CD4-positive, alpha-beta T cell treated with Interleukin-1 beta for 1 hour (primary cell): Measurements from ENCODE around the gene PLSCR4.
A peak's percentile ranks its signal among the peaks of the same experiment; 100 is the strongest.

Source experiments
- DNase-seq, 2 donors: peaks; one replicate each; pipeline ENCODE4 v3.0.0-alpha.2; 2020 to 2022

PLSCR4 gene

DNA sequence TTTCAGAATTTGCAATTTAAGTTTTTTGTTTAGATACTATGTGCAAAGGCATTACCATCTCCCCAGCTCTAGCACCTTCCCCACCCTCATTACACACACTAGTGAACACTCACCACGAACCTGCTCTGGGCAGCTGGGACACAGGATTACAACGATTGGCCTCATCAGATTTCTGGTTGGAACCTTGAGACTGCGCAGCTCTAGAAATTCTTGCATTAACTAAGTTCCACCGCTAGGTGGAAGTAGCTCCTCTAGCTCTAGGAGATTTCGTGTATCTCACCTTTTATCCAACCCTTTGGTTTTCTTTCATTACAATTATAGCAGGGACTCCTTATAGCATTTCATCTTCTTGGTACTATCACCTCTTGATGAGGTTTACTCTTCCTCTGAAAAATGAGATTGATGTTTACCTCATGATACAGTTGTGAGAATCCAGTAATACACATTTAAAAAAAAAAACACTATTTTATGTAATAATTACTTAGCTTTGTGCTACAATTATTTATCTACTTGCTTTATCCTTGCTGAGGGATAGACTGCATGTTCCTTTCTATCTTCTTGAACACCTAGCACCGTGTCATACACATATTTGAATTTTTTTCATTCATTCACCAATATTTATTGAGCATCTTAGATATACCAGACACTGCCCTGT lies 61.3 kb downstream of the PLSCR4 start:
- DNase-seq = peak in 1 of 2 donors; percentile 21

DNA sequence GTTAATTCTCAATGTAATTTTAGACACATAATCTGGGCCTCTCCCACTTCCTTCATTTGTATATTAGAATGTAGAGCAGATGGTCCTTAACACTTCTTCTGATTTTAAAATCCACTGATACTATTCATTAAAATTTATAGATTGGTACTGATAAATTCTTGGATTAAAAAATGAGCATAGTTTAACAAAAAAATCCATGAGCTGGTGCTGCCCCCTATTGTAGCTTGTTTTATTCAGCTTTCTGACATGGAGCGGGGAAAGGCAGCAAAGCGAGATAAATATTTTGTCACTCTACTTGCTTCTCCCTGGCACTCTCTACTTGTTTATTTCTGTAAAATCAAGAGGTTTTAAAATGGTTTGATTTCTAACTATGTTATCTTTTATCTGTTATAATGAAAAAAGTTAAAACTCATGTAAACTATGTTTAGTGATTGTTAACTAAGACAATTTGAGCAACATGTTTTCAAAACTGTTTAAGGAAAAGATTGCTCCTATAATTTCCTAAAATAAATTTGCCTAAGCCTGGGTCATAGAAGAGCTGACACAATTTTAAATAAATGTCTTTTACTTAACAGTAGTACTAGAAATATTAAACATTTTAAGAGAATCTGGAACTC lies 63.5 kb downstream of the PLSCR4 start:
- no peak for DNase-seq

DNA sequence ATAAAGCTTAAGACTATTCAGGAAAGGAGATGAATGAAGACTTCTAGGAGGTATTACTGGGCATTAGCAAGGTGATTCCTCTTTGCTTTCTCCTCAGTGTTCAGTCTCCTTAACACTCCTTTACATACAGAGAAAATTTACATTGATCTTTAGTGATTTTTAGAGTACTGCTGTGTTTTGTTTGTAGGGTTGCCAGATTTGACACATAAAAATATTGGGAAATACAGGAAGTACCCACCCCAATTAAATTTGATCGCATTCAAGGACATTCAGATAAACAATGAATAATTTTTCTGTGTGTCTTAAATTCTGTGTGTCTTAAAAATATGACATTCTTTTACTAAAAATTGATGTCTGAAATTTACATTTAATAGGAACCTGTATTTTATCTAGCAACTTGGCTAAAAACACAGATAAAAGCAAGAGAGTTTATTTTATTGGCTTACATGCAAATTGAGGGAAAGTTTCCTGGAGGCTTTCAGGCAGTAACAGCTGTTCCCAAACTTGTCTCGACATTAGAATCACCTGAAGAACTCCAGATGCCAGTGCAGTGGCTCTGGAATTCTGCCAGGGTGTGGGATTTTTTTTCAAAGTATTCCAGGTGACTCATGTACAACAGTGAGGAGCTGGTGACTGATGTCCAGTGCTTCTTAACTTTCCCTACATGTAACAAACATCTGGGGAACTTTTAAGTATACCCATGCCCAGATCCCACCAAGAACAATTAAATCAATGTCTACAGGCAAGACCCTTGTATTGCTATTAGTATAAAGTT lies 66.5 kb downstream of the PLSCR4 start:
- no peak for DNase-seq

DNA sequence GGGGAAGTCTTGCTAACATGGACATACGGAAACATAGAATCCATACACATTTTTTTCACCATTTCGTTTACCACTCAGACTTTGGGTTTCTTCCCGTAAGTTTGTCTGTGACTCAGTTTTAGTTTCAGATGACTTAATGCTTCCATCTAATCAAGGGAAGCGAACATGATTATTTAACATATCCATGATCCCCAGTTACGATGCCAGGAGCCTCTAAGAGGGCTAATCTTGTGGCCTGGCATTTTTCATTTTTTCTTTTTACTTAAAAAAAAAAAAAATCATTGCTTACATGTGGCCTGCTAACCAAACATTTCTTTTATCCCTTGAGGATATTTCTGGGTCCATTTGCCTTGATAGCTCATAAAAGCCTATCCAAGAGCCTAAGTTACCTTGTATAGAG lies 69.7 kb downstream of the PLSCR4 start:
- DNase-seq = no peak

DNA sequence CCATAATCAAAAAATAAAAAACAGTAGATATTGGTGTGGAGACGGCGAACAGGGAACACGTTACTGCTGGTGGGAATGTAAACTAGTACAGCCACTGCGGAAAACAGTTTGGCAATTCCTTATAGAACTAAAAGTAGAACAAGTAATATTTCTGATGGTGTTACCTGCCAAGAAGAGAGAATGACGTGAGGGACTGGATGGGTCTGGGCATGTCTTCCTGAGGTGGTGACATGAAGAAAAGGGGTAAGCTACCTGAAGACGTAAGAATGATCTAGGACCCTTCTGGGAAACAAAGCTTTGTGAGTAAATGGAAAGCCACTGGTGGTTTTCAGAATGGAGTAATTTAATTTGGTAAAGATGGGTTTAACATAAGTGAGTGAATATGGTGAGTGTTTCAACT lies 70.5 kb downstream of the PLSCR4 start:
- no peak for DNase-seq

DNA sequence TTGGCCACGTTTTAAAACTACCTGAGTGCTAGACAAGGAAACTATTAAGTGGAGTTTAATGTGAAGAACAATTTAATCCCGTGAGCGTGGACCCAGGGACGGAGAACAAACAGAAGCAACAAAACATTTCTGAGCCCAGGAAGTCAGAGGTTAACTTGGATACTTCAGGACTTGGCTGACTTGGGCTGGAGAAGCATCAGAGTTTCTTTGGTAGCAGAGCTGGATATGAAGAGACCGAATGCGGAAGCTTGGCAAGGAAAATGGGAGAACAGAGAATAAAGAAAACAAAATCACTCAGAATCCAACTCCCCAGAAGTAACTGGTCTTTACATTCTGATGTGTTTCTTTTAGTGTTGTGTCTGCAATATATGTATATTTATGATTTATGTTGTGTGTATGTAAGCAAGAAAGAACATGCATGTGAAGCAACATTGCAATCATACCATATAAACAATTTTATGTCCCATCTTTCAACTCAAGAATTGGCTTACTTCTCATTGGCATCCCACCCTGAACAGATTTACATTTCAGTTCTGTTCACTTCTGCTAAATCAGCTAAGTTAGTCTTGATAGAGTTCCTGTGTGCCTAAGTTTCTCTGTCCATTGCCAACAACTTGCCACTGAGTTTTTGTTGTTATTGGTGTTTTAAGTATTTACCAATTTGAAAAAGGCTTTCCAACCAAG lies 72.8 kb downstream of the PLSCR4 start:
- no peak for DNase-seq

DNA sequence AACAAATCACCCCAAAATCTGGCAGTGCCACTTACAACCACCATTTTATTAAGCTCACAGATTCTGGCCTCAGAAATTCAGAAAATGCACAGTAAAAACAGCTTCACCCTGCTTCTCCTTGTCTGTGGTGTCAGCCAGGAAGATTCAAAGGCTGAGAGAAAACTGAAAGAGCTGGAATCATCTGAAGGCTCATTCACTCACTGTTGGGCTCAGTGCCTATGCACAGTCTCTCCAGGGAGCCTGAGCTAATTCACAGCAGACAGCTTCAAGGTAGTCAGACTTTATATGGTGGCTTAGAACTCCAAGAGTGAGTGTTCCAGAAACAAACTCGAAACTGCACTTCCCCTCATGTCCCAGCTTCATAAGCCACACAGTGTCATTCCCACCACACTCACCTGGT lies 73.4 kb downstream of the PLSCR4 start:
- DNase-seq = no peak

GRCh38 chr3:146177072-146177471 lies 73.8 kb downstream of the PLSCR4 start:
- no peak for DNase-seq

DNA sequence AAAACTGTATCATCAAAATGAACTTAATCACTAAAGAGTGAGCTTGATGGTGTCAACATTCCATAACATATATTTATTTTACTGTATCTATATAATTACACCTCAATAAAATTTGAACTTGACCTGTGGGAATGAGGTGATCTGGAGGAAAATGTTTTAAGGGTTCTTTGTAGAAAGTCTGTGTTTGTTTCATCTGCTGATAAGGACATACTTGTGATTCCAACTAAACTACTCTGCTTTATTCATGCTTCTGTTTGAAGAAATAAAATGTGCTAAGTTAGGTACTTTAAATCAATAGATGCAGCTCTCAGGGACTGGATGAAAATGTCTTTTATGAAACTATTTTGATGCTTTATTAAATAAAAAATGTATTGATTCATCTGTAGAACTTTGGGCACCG lies 78.3 kb downstream of the PLSCR4 start:
- no peak for DNase-seq

- no peak for DNase-seq
Measured at GRCh38 chr3:146170591-146170990, 80.3 kb downstream of the PLSCR4 start.

DNA sequence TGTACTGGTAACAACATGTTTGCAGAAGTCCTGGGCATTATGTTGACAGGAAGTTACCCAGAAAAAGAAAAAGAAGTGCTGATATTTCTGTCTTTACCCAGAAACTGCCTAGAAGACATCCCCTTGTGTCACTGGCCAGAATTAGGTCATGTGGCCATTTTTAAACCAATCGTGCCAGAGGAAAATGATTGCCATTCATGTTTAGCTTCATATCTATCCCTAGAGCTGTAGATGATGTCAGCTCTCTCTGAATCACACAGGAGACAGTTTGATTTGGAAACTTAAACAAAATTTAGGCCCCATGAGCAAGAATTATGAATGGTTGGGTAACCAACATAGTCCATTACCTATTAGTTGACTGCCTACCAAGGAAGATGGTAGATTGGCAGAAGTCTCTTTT lies 81.0 kb downstream of the PLSCR4 start:
- no peak for DNase-seq

DNA sequence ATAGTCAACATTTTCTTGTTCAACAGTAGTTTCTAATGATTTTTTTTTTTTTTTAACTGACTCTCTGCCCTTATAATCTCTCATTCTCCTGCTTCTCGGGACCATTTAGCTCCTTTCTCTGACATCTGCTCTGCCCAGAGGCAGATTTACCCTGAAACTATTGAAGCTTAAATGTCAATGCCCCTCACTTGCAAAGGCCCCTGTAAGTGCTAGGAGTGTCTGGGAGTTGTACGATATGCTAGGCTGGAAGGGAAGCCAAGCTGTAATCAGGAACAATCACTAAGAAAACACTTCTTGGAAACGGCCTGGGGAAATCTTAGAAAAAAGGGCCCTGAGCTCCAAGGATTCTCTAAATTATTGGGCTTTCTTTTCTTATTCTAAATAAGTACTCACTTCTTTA lies 84.1 kb downstream of the PLSCR4 start:
- DNase-seq = no peak

DNA sequence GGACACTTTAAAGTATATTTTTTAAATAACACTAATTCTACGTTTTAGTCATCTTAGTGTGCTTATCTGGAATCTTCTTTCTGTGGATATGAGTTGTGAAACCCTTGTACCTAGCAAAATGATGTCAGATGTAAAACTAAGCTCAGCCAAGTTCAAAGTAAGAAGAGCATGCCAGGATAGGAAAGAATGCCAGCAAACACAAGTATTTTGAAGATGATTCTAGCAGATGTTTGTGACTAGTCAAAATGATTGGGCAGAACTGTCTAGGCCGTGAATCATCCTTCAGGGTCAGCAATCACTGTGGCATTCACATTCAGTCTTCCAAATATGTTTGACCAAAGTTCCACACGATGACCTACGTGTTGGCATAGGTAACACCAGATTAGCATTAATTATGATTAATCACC lies 84.5 kb downstream of the PLSCR4 start:
- DNase-seq = no peak

GRCh38 chr3:146165877-146166276 lies 85.0 kb downstream of the PLSCR4 start:
- DNase-seq = no peak

GRCh38 chr3:146164971-146165769 lies 85.7 kb downstream of the PLSCR4 start:
- no peak for DNase-seq

DNA sequence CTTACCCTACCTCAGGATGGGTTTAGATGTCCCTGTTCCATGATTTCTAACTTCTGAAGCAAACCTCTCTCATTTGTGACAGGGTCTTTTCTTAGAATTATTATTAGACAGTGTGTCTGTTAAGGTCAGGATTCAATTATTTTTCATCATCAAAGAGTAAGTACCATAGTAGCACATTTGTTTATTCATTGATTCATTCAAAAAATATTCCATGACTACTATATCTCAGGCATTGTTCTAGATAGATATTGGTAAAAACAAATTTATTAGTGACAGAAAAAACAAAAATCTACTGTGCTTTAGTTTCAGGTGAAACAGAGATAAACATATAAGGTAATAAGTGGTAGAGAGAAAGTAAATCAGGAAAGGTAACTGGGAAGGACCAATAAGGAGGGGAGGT lies 86.4 kb downstream of the PLSCR4 start:
- DNase-seq = no peak

- no peak for DNase-seq
Measured at GRCh38 chr3:146164071-146164470, 86.8 kb downstream of the PLSCR4 start.

- DNase-seq = no peak
Measured at GRCh38 chr3:146163584-146163983, 87.3 kb downstream of the PLSCR4 start.

DNA sequence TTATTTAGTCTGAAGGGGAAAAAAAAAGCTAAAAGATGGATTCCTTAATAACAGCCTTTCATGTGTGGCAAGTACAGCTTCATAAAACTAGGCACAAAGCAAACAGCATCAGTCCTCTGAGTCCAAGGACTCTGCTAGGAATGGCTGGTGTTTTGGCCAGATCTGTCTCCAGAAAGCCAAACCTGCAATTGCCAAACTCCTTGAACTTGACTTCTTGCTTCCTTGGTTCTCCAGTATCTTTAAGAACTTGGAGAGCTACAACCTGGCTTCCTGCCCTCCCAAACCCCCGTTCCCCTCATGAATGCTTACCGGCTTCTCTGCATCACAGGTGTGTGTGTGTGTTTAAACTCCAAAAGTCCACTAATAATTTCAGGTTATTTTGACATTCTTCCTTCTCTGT lies 88.3 kb downstream of the PLSCR4 start:
- no peak for DNase-seq

- DNase-seq = no peak
Measured at GRCh38 chr3:146161663-146162002, 89.3 kb downstream of the PLSCR4 start.

DNA sequence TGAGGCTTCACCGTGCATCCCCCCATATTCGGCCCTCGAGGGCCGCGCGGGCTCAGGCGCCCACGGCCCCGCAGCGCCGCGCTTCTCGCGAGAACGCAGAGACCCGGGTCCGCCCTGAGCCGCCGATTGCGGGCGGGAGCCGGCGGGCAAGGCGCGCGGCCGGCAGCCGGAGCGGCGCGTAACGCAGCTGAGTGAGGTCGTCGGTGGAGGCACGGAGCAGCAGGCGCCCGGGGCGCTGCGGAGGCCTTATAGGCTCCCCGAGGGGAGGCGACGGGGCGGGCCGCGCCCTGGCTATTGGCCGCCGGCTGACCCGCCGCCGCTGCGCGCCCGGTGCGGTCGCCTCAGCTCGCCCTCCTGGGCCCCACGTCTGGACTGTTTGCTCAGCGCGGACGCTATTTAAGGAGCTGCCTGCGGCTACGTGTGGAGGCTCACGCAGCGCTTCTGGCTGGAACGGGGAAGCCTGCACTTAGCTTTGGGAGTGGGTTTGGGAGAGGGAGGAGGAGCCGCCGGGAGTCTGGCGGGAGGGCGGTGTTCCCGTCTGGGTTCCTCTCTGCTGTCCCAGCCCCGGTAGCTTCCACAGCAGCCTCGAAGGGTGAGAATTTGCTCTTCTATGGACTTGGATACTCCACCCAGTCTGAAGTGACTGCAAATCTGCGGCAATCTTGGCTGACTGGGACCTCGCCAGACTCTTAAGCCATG lies 89.8 kb downstream of the PLSCR4 start, which contains the start of gene PLOD2:
Gene PLOD2 (minus strand): TSS at position 221 of the 699 bp plus-strand sequence. CDS start 195 bp downstream, at position 26.
- peak in 1 of 2 donors; percentile 1 for DNase-seq

DNA sequence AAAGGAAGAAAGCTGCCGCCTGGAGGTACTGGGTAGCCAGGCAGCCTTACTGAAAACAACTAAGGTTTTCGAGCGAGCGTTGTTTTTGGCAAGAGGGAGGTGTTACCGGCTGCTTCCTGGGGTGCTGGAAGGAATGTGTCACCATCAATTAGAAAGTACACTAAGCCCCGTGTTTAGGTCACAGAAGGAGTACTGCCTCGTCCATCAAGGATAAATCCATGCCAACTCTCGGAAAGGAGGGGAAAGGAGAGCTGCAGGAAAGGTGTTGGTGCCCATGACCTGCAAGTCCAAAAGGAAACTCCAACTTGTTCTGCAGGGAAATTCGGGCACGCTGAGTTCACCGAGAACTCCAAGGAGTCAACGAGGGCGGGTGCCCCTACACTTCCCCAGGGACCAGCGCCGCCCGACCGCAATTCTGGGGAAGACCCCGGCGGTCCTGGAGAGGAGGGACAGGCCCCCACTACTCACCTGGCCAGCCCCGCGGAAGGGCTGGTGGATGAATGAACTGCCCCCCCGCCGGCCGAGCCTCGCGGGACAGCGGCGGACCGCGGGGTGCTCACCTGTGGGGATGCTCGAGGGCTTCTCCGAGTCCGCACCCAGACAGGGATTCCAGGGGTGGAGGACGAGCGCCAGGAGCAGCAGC lies 90.5 kb downstream of the PLSCR4 start:
- no peak for DNase-seq
